ENCODE data around the gene ZNF658. TPM values are rescaled to one million over a fixed set of nuclear protein-coding genes. Genes with fewer than 3 reads are reported as not detected.
"Not testable (repeated sequence)": the region's sequence is repeated elsewhere in the genome, so short reads cannot be mapped to it uniquely, and the experiment has no call there.

ZNF658 gene
- total RNA-seq, 1 experiment from 2014 or later = 2.8 TPM

- CTCF ChIA-PET = not testable (repeated sequence)
These were observed 52.1 kb downstream of the ZNF658 start for GRCh38 chr9:66952576-66952975.

More at GRCh38 chr9:66952576-66952975, 52.1 kb downstream of the ZNF658 start:
- H3K4me1 ChIP-seq (replicated peaks; ENCODE audit: insufficient read depth); H3K9me2 ChIP-seq (ENCODE audit: insufficient read depth); H3K36me3 ChIP-seq (ENCODE audit: low read depth); intact Hi-C loops (cut with micrococcal nuclease; ENCODE audit: unreplicated experiment); H3K79me2 ChIP-seq (ENCODE audit: low read depth); BruUV-seq (replicated peaks); H3F3A ChIP-seq (ENCODE audit: insufficient read depth, low read depth); POLR2A ChIA-PET (ENCODE audit: unreplicated experiment); H3K4me2 ChIP-seq; H3K9me3 ChIP-seq (ENCODE audit: insufficient read depth, low read depth); H4K20me1 ChIP-seq (ENCODE audit: insufficient read depth); H3K4me3 ChIP-seq; DNase-seq; H3K27me3 ChIP-seq (ENCODE audit: insufficient read depth, low read depth); H3K27ac ChIP-seq; H2AFZ ChIP-seq: not testable (repeated sequence)

Other genes with a start within 250 kb of the ZNF658 start
- not detected in 2 replicates for gene SPATA31A3, start 91.8 kb downstream of the ZNF658 start, total RNA-seq (2021)